Measurements from ENCODE around the gene ANKRD63. TPM values are rescaled to one million over a fixed set of nuclear protein-coding genes. Genes with fewer than 3 reads are reported as not detected.

Gene ANKRD63
- polyA plus RNA-seq, 1 of the 3 experiments (the other 2 are of a cell fraction): not detected

GRCh38 chr15:40266828-40267304, 16.0 kb downstream of the ANKRD63 start (continued):
- 0 out of 2 replicates have a peak, but pooled peaks have one; percentile 24 for TF ChIP-seq PBX3 (IDR thresholded peaks at IDR 0.05)
- TF ChIP-seq FOSL2 (IDR thresholded peaks at IDR 0.05; ENCODE audit: borderline replicate concordance, low read depth): peak; percentile 96
- TF ChIP-seq MAX (IDR thresholded peaks at IDR 0.05; ENCODE audit: low read depth): peak; percentile 24; the same call in 1 of the 2 replicates
- no peak for TF ChIP-seq CTCF (IDR thresholded peaks at IDR 0.05)
- no peak for TF ChIP-seq ZBTB33 (IDR thresholded peaks at IDR 0.05; ENCODE audit: borderline replicate concordance, low read depth)
- TF ChIP-seq SMC3 (IDR thresholded peaks at IDR 0.05; ENCODE audit: low read depth, low read length): no peak
- TF ChIP-seq CHD2 (IDR thresholded peaks at IDR 0.05; ENCODE audit: low read length, partially characterized antibody): no peak
- no peak for TF ChIP-seq GABPA (IDR thresholded peaks at IDR 0.05; ENCODE audit: low read depth)
- no peak for TF ChIP-seq RCOR1 (IDR thresholded peaks at IDR 0.05; ENCODE audit: low read length)
- TF ChIP-seq SIN3A (IDR thresholded peaks at IDR 0.05; ENCODE audit: borderline replicate concordance, low read depth, low read length): no peak
- no peak for TF ChIP-seq RAD21 (IDR thresholded peaks at IDR 0.05; ENCODE audit: low read length)
- TF ChIP-seq FOXJ3 (CRISPR knock-in tag; IDR thresholded peaks at IDR 0.05): no peak
- TF ChIP-seq, protein P1, sequence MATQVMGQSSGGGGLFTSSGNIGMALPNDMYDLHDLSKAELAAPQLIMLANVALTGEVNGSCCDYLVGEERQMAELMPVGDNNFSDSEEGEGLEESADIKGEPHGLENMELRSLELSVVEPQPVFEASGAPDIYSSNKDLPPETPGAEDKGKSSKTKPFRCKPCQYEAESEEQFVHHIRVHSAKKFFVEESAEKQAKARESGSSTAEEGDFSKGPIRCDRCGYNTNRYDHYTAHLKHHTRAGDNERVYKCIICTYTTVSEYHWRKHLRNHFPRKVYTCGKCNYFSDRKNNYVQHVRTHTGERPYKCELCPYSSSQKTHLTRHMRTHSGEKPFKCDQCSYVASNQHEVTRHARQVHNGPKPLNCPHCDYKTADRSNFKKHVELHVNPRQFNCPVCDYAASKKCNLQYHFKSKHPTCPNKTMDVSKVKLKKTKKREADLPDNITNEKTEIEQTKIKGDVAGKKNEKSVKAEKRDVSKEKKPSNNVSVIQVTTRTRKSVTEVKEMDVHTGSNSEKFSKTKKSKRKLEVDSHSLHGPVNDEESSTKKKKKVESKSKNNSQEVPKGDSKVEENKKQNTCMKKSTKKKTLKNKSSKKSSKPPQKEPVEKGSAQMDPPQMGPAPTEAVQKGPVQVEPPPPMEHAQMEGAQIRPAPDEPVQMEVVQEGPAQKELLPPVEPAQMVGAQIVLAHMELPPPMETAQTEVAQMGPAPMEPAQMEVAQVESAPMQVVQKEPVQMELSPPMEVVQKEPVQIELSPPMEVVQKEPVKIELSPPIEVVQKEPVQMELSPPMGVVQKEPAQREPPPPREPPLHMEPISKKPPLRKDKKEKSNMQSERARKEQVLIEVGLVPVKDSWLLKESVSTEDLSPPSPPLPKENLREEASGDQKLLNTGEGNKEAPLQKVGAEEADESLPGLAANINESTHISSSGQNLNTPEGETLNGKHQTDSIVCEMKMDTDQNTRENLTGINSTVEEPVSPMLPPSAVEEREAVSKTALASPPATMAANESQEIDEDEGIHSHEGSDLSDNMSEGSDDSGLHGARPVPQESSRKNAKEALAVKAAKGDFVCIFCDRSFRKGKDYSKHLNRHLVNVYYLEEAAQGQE (IDR thresholded peaks at IDR 0.05; ENCODE audit: low read depth, low read length): no peak; the same call in 1 of the 2 replicates
- TF ChIP-seq EP300 (IDR thresholded peaks at IDR 0.05; ENCODE audit: borderline replicate concordance in 1 of 2, low read depth in 1 of 2, low read length in 1 of 2): no peak
- TF ChIP-seq TCF12 (IDR thresholded peaks at IDR 0.05): peak; percentile 53; the same call in 1 of the 2 replicates
- no peak for TF ChIP-seq TEAD4 (IDR thresholded peaks at IDR 0.05; ENCODE audit: borderline replicate concordance, insufficient read depth)

Data from SK-N-SH (cell line).